ENCODE results near the gene C13orf46. TPM values are rescaled to one million over a fixed set of nuclear protein-coding genes. Genes with fewer than 3 reads are reported as not detected.

The C13orf46 gene
- total and polyA plus RNA-seq, 5 donors, result 0.20 to 0.76 (median 0.36) TPM

- Histone ChIP-seq H3K4me1 (ENCODE audit: control insufficient read depth, insufficient read depth, low read length) (peaks cover 2% of the 10 kb centered on the region), H3K27me3 (ENCODE audit: control insufficient read depth, insufficient read depth) (no peaks in the 10 kb centered on the region), H3K27ac (ENCODE audit: low read length) (no peak overlapping the region), H3K4me3 (ENCODE audit: low read length) (no peak overlapping the region), H3K9me3 (ENCODE audit: control insufficient read depth, low read length) (no peaks in the 10 kb centered on the region)
- 89% methylated on average over 42 of the region's 42 CpGs for WGBS
- DNase-seq, result peak; percentile 9 to 50 (median 42)
- ATAC-seq, result no peak
- intact Hi-C loops (cut with DNase I), result no loop called here
These were observed 25.1 kb upstream of the C13orf46 start for GRCh38 chr13:113998781-113999617.

DNA sequence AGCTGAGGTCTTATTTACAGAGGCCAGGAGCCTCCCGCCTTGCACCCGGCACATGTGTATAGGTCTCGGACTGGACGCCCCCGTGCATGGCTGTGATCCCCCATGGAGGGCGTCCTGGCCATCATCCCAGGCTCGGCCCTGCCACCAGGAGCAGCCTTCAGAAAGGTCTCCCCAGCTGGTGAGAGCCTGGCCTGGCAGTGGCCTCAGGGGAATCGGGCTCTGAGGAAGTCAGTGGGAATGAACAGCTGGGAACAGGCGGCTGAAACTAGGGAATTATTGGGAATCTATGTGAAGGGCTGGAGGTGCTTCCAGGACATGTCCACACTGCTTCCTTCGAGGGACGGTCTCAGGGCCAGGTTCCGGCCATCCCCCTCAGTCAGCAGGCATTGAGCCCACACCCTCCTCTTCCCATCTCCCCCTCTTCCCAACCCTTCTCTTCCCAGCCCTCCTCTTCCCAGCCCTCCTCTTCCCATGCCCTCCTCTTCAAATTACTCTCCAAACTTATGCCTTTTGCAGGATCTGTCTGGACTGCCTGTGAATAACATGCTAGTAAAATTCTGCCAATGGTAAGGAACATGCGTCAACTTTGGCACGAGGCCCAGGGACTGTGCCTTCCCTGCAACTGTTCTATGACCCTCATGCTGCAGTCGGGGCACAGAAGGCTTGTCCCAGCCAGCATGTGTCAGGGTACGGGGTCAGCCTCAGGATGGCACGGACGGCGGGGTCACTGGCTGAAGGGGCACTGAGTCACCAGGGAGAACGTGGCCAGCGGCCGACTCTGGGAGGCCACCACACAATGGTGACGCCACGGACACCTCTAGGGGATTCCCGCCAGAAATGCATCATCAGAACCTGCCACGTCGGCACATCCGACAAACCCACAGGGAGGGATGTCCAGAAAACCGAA, 24.2 kb upstream of the C13orf46 start:
- Histone ChIP-seq H3K4me1 (ENCODE audit: control insufficient read depth, insufficient read depth, low read length) (peaks cover 2% of the 10 kb centered on the region), H3K9me3 (ENCODE audit: control insufficient read depth, low read length) (no peaks in the 10 kb centered on the region), H3K4me3 (ENCODE audit: low read length) (no peak overlapping the region), H3K27ac (ENCODE audit: low read length) (peak overlapping the region; percentile 15), H3K27me3 (ENCODE audit: control insufficient read depth, insufficient read depth) (no peaks in the 10 kb centered on the region)
- peak; percentile 80 to 89 (median 80) for DNase-seq
- peak; percentile 50 to 56 for ATAC-seq
- intact Hi-C loops (cut with DNase I), result no loop called here
- WGBS, result 56% methylated on average over 29 of the region's 29 CpGs

- Histone ChIP-seq H3K4me3 (ENCODE audit: low read length) (no peak overlapping the region), H3K27me3 (ENCODE audit: control insufficient read depth, insufficient read depth) (no peaks in the 10 kb centered on the region), H3K27ac (ENCODE audit: low read length) (no peak overlapping the region), H3K4me1 (ENCODE audit: control insufficient read depth, insufficient read depth, low read length) (peaks cover 2% of the 10 kb centered on the region), H3K9me3 (ENCODE audit: control insufficient read depth, low read length) (no peaks in the 10 kb centered on the region)
- DNase-seq, result peak; percentile 8 to 42 (median 41)
- no peak for ATAC-seq
- 86% methylated on average over 13 of the region's 13 CpGs for WGBS
- intact Hi-C loops (cut with DNase I), result no loop called here
These were observed 23.3 kb upstream of the C13orf46 start for GRCh38 chr13:113996912-113997745.

DNA sequence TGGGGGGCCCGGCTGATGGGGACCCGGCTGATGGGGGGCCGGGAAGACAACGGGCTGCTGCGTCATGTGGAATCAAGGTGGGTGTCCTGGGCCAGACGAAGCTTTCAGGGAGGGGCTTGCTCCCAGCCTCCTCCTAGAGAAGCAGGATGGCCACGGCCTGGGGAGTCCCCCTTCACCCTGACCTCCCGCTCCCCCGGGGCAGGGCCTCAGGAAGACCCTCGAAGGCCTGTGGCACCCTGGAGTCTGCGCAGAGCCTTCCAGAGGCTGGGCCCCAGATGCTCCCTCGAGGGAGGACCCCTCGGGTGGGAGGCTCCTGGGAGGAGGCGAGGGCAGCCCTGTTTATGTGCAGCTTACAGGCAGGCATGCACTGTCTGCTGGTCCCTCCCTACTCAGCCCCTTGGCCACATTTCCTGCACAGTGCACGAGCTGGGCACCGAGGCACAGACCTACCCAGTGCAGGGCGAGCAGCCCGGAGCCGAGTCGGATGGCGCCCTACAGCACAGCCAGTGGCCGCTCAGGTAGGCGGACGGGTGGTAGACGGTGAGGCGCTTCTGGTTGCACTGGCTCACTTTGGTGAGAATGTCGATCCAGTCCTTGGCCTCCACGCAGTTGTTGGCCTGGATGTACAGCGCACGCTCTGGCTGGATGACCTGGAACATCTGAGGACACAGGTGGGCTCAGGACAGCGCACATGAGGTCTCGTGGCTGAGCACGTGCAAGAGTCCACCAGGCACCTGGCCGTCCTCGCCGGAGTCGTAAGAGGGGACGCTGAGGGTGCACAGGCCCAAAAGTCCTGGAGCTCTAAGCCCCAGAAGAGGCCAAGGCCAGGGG, 22.4 kb upstream of the C13orf46 start:
- Histone ChIP-seq H3K27me3 (ENCODE audit: control insufficient read depth, insufficient read depth) (no peaks in the 10 kb centered on the region), H3K4me1 (ENCODE audit: control insufficient read depth, insufficient read depth, low read length) (peaks cover 2% of the 10 kb centered on the region), H3K9me3 (ENCODE audit: control insufficient read depth, low read length) (no peaks in the 10 kb centered on the region), H3K27ac (ENCODE audit: low read length) (no peak overlapping the region), H3K4me3 (ENCODE audit: low read length) (no peak overlapping the region)
- DNase-seq (peak; percentile 12 to 56 (median 49)), ATAC-seq (no peak)
- WGBS, result 95% methylated on average over 38 of the region's 38 CpGs
- intact Hi-C loops (cut with DNase I), result no loop called here

GRCh38 chr13:113995051-113995601, 21.2 kb upstream of the C13orf46 start:
- H3K4me3 ChIP-seq (ENCODE audit: low read length), result no peak overlapping the region
- intact Hi-C loops (cut with DNase I), result no loop called here
- peaks cover 2% of the 10 kb centered on the region for H3K4me1 ChIP-seq (ENCODE audit: control insufficient read depth, insufficient read depth, low read length)
- DNase-seq (peak; percentile 31 to 61 (median 57)), ATAC-seq (no peak)
- 69% methylated on average over 23 of the region's 23 CpGs for WGBS
- no peaks in the 10 kb centered on the region for H3K9me3 ChIP-seq (ENCODE audit: control insufficient read depth, low read length)
- no peaks in the 10 kb centered on the region for H3K27me3 ChIP-seq (ENCODE audit: control insufficient read depth, insufficient read depth)
- no peak overlapping the region for H3K27ac ChIP-seq (ENCODE audit: low read length)

- 67% methylated on average over 21 of the region's 21 CpGs for WGBS
- Histone ChIP-seq H3K9me3 (ENCODE audit: control insufficient read depth, low read length) (no peaks in the 10 kb centered on the region), H3K4me1 (ENCODE audit: control insufficient read depth, insufficient read depth, low read length) (no peaks in the 10 kb centered on the region), H3K27ac (ENCODE audit: low read length) (no peak overlapping the region), H3K27me3 (ENCODE audit: control insufficient read depth, insufficient read depth) (no peaks in the 10 kb centered on the region), H3K4me3 (ENCODE audit: low read length) (no peak overlapping the region)
- intact Hi-C loops (cut with DNase I), result no loop called here
- DNase-seq (peak; percentile 24 to 63 (median 47)), ATAC-seq (peak; percentile 55 to 56)
These were observed 18.6 kb upstream of the C13orf46 start for GRCh38 chr13:113992276-113993005.

- WGBS, result 85% methylated on average over 11 of the region's 11 CpGs
- Histone ChIP-seq H3K4me3 (ENCODE audit: low read length) (no peak overlapping the region), H3K4me1 (ENCODE audit: control insufficient read depth, insufficient read depth, low read length) (no peaks in the 10 kb centered on the region), H3K27me3 (ENCODE audit: control insufficient read depth, insufficient read depth) (no peaks in the 10 kb centered on the region), H3K27ac (ENCODE audit: low read length) (no peak overlapping the region), H3K9me3 (ENCODE audit: control insufficient read depth, low read length) (no peaks in the 10 kb centered on the region)
- intact Hi-C loops (cut with DNase I), result no loop called here
- ATAC-seq, result no peak
- DNase-seq, result peak in 1 of 3 donors; percentile 13
These were observed 17.9 kb upstream of the C13orf46 start for GRCh38 chr13:113991676-113992179.

GRCh38 chr13:113991191-113991669, 17.4 kb upstream of the C13orf46 start:
- H3K27ac ChIP-seq (ENCODE audit: low read length), result no peak overlapping the region
- no peak overlapping the region for H3K4me3 ChIP-seq (ENCODE audit: low read length)
- DNase-seq (peak in 2 of 3 donors; percentile 47), ATAC-seq (peak in 1 of 2 donors; percentile 66)
- no peaks in the 10 kb centered on the region for H3K4me1 ChIP-seq (ENCODE audit: control insufficient read depth, insufficient read depth, low read length)
- WGBS, result 60% methylated on average over 10 of the region's 10 CpGs
- intact Hi-C loops (cut with DNase I), result no loop called here
- H3K9me3 ChIP-seq (ENCODE audit: control insufficient read depth, low read length), result no peaks in the 10 kb centered on the region
- H3K27me3 ChIP-seq (ENCODE audit: control insufficient read depth, insufficient read depth), result no peaks in the 10 kb centered on the region

- ATAC-seq (peak in 1 of 2 donors; percentile 27), DNase-seq (peak in 1 of 3 donors; percentile 32)
- no peak overlapping the region for H3K27ac ChIP-seq (ENCODE audit: low read length)
- no peaks in the 10 kb centered on the region for H3K4me1 ChIP-seq (ENCODE audit: control insufficient read depth, insufficient read depth, low read length)
- H3K27me3 ChIP-seq (ENCODE audit: control insufficient read depth, insufficient read depth), result no peaks in the 10 kb centered on the region
- 97% methylated on average over 9 of the region's 9 CpGs for WGBS
- H3K9me3 ChIP-seq (ENCODE audit: control insufficient read depth, low read length), result no peaks in the 10 kb centered on the region
- intact Hi-C loops (cut with DNase I), result no loop called here
- no peak overlapping the region for H3K4me3 ChIP-seq (ENCODE audit: low read length)
These were observed 16.5 kb upstream of the C13orf46 start for GRCh38 chr13:113990321-113990837.
